SK-N-SH (cell line): ENCODE results near the gene UTP3. TPM values are rescaled to one million over a fixed set of nuclear protein-coding genes. Genes with fewer than 3 reads are reported as not detected.

Experiments
- CTCF ChIA-PET: fragments of 300-600, 350-600 bp; formaldehyde crosslinking; extraction: SDS; loops from one replicate; lab custom pipeline; 2021; lab: Yijun Ruan, JAX
- POLR2A ChIA-PET: fragments of 350-600 bp; sonication (Branson Sonifier 250); formaldehyde crosslinking; extraction: SDS; loops from one replicate; lab custom pipeline; 2020; ENCODE audit warnings: antibody characterized with exemption, inconsistent platforms; lab: Yijun Ruan, JAX
- DNase-seq: peaks from one replicate; pipeline ENCODE4 v3.0.0; 2012
- H2AFZ ChIP-seq: fragments of 200-600 bp; sonication (generic); 2 replicates; pipeline ENCODE4 v1.8.1; 2016; ENCODE audit warnings: antibody characterized with exemption, mild to moderate bottlenecking, low read depth
- H3F3A ChIP-seq: fragments of 200-600 bp; sonication (generic); replicated peaks from 2 replicates; pipeline ENCODE3; 2016; ENCODE audit warnings: antibody characterized with exemption, mild to moderate bottlenecking; ENCODE audit not compliant: insufficient read depth
- H3K27ac ChIP-seq, 2 experiments: fragments of 200-500 bp in 1 of 2; fragments of 200-600 bp in 1 of 2; sonication (Bioruptor generic) in 1 of 2; sonication (generic), shearing (Covaris generic) in 1 of 2; 2 replicates each; pipeline versions ENCODE4 v1.5.1 to v1.6.1; 2014 to 2016; ENCODE audit warnings: low read depth in 2 of 2, inconsistent platforms in 1 of 2, low read length in 1 of 2, mild to moderate bottlenecking in 1 of 2, mixed read lengths in 1 of 2
- H3K27me3 ChIP-seq: fragments of 200-600 bp; sonication (generic), shearing (Covaris generic); 2 replicates; pipeline ENCODE4 v1.6.1; 2016; ENCODE audit warnings: mixed run types; ENCODE audit not compliant: insufficient read depth
- H3K36me3 ChIP-seq, 2 experiments: fragments of 200-500 bp in 1 of 2; fragments of 200-600 bp in 1 of 2; sonication (Bioruptor generic) in 1 of 2; sonication (generic) in 1 of 2; replicated peaks in 1 of 2; 2 replicates each; pipeline versions ENCODE3 to v1.5.1; 2014 to 2016; ENCODE audit warnings: low read length in 1 of 2, mild to moderate bottlenecking in 1 of 2; ENCODE audit not compliant: insufficient read depth in 2 of 2, control insufficient read depth in 1 of 2
- H3K4me1 ChIP-seq, 2 experiments: fragments of 200-500 bp in 1 of 2; fragments of 200-600 bp in 1 of 2; sonication (Bioruptor generic) in 1 of 2; sonication (generic), shearing (Covaris generic) in 1 of 2; 2 replicates each; pipeline versions ENCODE4 v1.5.1 to v1.6.1; 2014 to 2016; ENCODE audit warnings: low read depth in 1 of 2, low read length in 1 of 2, mixed run types in 1 of 2; ENCODE audit not compliant: insufficient read depth in 2 of 2, control insufficient read depth in 1 of 2
- H3K4me2 ChIP-seq: fragments of 200-600 bp; sonication (generic), shearing (Covaris generic); 2 replicates; pipeline ENCODE4 v1.6.1; 2017; ENCODE audit warnings: mixed run types
- H3K4me3 ChIP-seq, 2 experiments: fragments of 200-500 bp in 1 of 2; fragments of 200-600 bp in 1 of 2; sonication (Bioruptor generic) in 1 of 2; sonication (generic), shearing (Covaris generic) in 1 of 2; 2 replicates each; pipeline versions ENCODE4 v1.5.1 to v1.8.1; 2014 to 2016; ENCODE audit warnings: low read depth in 2 of 2, inconsistent platforms in 1 of 2, low read length in 1 of 2, mild to moderate bottlenecking in 1 of 2, mixed read lengths in 1 of 2, moderate library complexity in 1 of 2
- H3K79me2 ChIP-seq: fragments of 200-600 bp; sonication (generic); 2 replicates; pipeline ENCODE4 v1.8.1; 2017; ENCODE audit warnings: mild to moderate bottlenecking; ENCODE audit not compliant: insufficient read depth
- H3K9ac ChIP-seq: fragments of 200-600 bp; sonication (generic); 2 replicates; pipeline ENCODE4 v1.6.1; 2017; ENCODE audit warnings: mixed run types
- H3K9me2 ChIP-seq: fragments of 200-600 bp; sonication (generic); 2 replicates; pipeline ENCODE4 v1.6.1; 2017; ENCODE audit warnings: mixed run types
- H3K9me3 ChIP-seq: fragments of 200-600 bp; sonication (generic); 2 replicates; pipeline ENCODE4 v1.6.1; 2017; ENCODE audit warnings: mixed run types, mild to moderate bottlenecking, moderate library complexity
- H4K20me1 ChIP-seq: fragments of 200-600 bp; sonication (generic); 2 replicates; pipeline ENCODE4 v1.6.1; 2017; ENCODE audit warnings: mild to moderate bottlenecking, mixed run types; ENCODE audit not compliant: insufficient read depth
- ELF1 ChIP-seq: IDR thresholded peaks from 2 replicates; pipeline ENCODE4 v1.4.0; 2012
- EP300 ChIP-seq, 2 experiments: IDR thresholded peaks; 2 replicates each; pipeline versions ENCODE4 v1.4.0 to v1.6.1; 2012; ENCODE audit warnings: borderline replicate concordance in 1 of 2, low read depth in 1 of 2, low read length in 1 of 2
- EZH2phosphoT487 ChIP-seq: fragments of 200-600 bp; sonication (generic); IDR thresholded peaks from 2 replicates; pipeline ENCODE4 v1.6.1; 2017; ENCODE audit warnings: low read depth, mixed run types, mild to moderate bottlenecking, antibody characterized with exemption, moderate library complexity, borderline replicate concordance
- FOSL2 ChIP-seq: IDR thresholded peaks from 2 replicates; pipeline ENCODE4 v1.4.0; 2012; ENCODE audit warnings: low read depth, mild to moderate bottlenecking, moderate library complexity, borderline replicate concordance
- FOXJ3 ChIP-seq: sonication (generic); formaldehyde crosslinking; IDR thresholded peaks from 2 replicates; pipeline ENCODE4 v1.5.1; 2020; ENCODE audit warnings: mild to moderate bottlenecking, missing genetic modification reagents
- FOXM1 ChIP-seq: IDR thresholded peaks from 2 replicates; pipeline ENCODE4 v1.4.0; 2012; ENCODE audit warnings: low read depth, mild to moderate bottlenecking
- JUND ChIP-seq: IDR thresholded peaks from 2 replicates; pipeline ENCODE4 v1.4.0; 2012
- MEF2A ChIP-seq: IDR thresholded peaks from 2 replicates; pipeline ENCODE4 v1.4.0; 2012; ENCODE audit warnings: low read depth, borderline replicate concordance
- NFIC ChIP-seq: IDR thresholded peaks from 2 replicates; pipeline ENCODE4 v1.4.0; 2012; ENCODE audit warnings: borderline replicate concordance
- NRF1 ChIP-seq: IDR thresholded peaks from 2 replicates; pipeline ENCODE4 v1.6.1; 2012; ENCODE audit warnings: low read depth, mild to moderate bottlenecking, low read length
- PBX3 ChIP-seq: IDR thresholded peaks from 2 replicates; pipeline ENCODE4; 2012
- POLR2AphosphoS5 ChIP-seq: IDR thresholded peaks from 2 replicates; pipeline ENCODE4 v1.6.1; 2012; ENCODE audit warnings: low read depth, low read length
- RCOR1 ChIP-seq: fragments of 150-350 bp; IDR thresholded peaks from 2 replicates; pipeline ENCODE4 v1.6.1; 2017; ENCODE audit warnings: antibody characterized with exemption, low read length
- RXRA ChIP-seq: IDR thresholded peaks from 2 replicates; pipeline ENCODE4 v1.4.0; 2012; ENCODE audit warnings: low read depth, mild to moderate bottlenecking, borderline replicate concordance
- SIN3A ChIP-seq: IDR thresholded peaks from 2 replicates; pipeline ENCODE4 v1.6.1; 2012; ENCODE audit warnings: low read depth, mild to moderate bottlenecking, low read length, moderate library complexity, borderline replicate concordance
- TAF1 ChIP-seq: IDR thresholded peaks from 2 replicates; pipeline ENCODE4 v1.6.1; 2012; ENCODE audit warnings: low read depth, mild to moderate bottlenecking, low read length, moderate library complexity, borderline replicate concordance
- TCF12 ChIP-seq: IDR thresholded peaks from 2 replicates; pipeline ENCODE4 v1.4.0; 2012
- YY1 ChIP-seq: IDR thresholded peaks from 2 replicates; pipeline ENCODE4 v1.4.0; 2012; ENCODE audit warnings: low read depth, mild to moderate bottlenecking
- WGBS: methylation state at CpG from one replicate; pipeline ENCODE4 v1.1.6; 2017; ENCODE audit warnings: low lambda C conversion rate; 5-methylcytosine and 5-hydroxymethylcytosine counted together
- polyA plus RNA-seq, 3 experiments: library from polyadenylated mRNA; depleted of rRNA; stranded (reverse); fragments of >200 nt; gene quantifications; 2 replicates each; pipeline ENCODE4 v1.2.3, GENCODE V29; 2012

UTP3 gene
- polyA plus RNA-seq, 1 of the 3 experiments (the other 2 are of a cell fraction), result 36.9 TPM

DNA sequence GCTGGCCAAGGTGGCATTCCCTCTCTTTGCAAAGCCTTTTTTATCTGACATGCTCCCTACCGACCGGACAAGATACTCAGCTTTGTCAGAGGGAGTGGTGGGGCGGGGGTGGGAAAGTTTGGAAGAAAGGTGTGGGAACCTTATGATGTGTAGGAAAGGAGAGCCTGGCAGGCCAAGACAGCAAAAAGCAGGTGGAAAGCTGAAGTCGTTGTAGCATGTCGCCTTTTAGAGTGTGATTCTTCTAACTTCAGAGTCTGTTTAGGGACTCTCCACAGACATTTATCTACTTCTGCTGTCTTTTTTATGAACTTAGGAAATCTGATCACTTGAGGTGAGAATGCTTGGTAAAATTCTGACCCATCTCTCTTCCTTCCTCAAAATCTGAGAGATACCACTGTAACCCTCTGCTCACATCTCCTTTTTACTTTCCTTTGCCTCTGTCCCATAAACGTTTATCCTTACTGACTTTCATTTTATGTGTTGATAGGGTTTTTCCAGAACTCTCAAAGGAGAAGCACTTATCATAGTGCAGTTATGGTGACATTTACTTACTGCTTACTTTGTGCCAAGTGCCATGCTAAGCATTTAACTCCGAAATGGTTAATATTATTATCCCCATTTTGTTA is 25.2 kb downstream of the UTP3 start:
- H3K27ac ChIP-seq, result no peak overlapping the region
- H3K4me1 ChIP-seq, result no peaks in the 10 kb centered on the region
- WGBS, result 93% methylated on average over 7 of the region's 7 CpGs
- no peak overlapping the region for H3K4me3 ChIP-seq
- no peak for DNase-seq
- CTCF ChIA-PET, result interaction anchor here (1.0 to 1.6 kb wide), 2 partner anchors 10 to 15 kb away, joined by 3 to 5 read pairs; no protein-coding TSS in a partner anchor
- no peak overlapping the region for H3K4me2 ChIP-seq
- no peaks in the 10 kb centered on the region for H3K36me3 ChIP-seq
- TF ChIP-seq POLR2AphosphoS5 (no peak), EP300 (IDR thresholded peaks at IDR 0.05; ENCODE audit: borderline replicate concordance in 1 of 2, low read depth in 1 of 2, low read length in 1 of 2) (no peak)
- TF ChIP-seq, all 33 proteins: peak for 0
- Histone ChIP-seq H4K20me1 (no peaks in the 10 kb centered on the region), H3K79me2 (peaks cover 67% of the 10 kb centered on the region), H3K9me3 (no peaks in the 10 kb centered on the region), H3K9ac (no peak overlapping the region), H2AFZ (no peak overlapping the region), H3K27me3 (no peaks in the 10 kb centered on the region), H3K9me2 (no peaks in the 10 kb centered on the region), H3F3A (no peaks in the 10 kb centered on the region)
- POLR2A ChIA-PET, result no interaction called here

- no peak overlapping the region for H3K4me3 ChIP-seq
- no peaks in the 10 kb centered on the region for H3F3A ChIP-seq
- POLR2A ChIA-PET, result no interaction called here
- 92% methylated on average over 5 of the region's 5 CpGs for WGBS
- H4K20me1 ChIP-seq, result no peaks in the 10 kb centered on the region
- no peak overlapping the region for H3K4me2 ChIP-seq
- no peaks in the 10 kb centered on the region for H3K9me2 ChIP-seq
- H3K36me3 ChIP-seq, result no peaks in the 10 kb centered on the region
- H3K27me3 ChIP-seq, result no peaks in the 10 kb centered on the region
- H3K9me3 ChIP-seq, result no peaks in the 10 kb centered on the region
- TF ChIP-seq RXRA, result no peak
- TF ChIP-seq FOXJ3 (CRISPR knock-in tag), result no peak
- no peak for TF ChIP-seq TCF12
- TF ChIP-seq FOSL2, result no peak
- no peak for TF ChIP-seq FOXM1
- TF ChIP-seq ELF1, result no peak
- TF ChIP-seq JUND, result no peak
- TF ChIP-seq NRF1, result no peak
- no peak for TF ChIP-seq POLR2AphosphoS5
- TF ChIP-seq, all 33 proteins: peak for 0
- H2AFZ ChIP-seq, result no peak overlapping the region
- DNase-seq, result no peak
- H3K4me1 ChIP-seq, result no peaks in the 10 kb centered on the region
- peaks cover 67% of the 10 kb centered on the region for H3K79me2 ChIP-seq
- no peak overlapping the region for H3K27ac ChIP-seq
- H3K9ac ChIP-seq, result no peak overlapping the region
- CTCF ChIA-PET, result no interaction called here
Measured at GRCh38 chr4:70714079-70714887, 26.0 kb downstream of the UTP3 start.

DNA sequence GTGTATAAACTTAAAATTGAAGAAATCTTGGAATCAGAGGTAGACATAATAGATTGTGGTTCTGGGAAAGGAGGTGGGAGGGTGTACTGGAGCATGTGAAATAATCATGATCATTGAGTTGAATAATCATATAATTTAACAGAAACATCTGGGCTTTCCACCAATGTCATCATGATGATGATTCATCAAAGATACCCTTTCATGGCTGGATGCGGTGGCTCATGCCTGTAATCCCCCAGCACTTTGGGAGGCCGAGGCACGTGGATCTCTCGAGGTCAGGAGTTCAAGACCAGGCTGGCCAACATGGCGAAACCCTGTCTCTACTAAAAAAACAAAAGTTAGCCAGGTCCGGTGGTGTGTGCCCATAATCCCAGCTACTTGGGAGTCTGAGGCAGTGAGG is 26.8 kb downstream of the UTP3 start:
- Histone ChIP-seq H3K4me1 (no peaks in the 10 kb centered on the region), H3K79me2 (peaks cover 61% of the 10 kb centered on the region), H3K9ac (no peak overlapping the region), H3K27ac (no peak overlapping the region), H3K9me3 (no peaks in the 10 kb centered on the region), H2AFZ (no peak overlapping the region), H3K9me2 (no peaks in the 10 kb centered on the region), H3K36me3 (no peaks in the 10 kb centered on the region), H3F3A (no peaks in the 10 kb centered on the region), H4K20me1 (no peaks in the 10 kb centered on the region), H3K4me3 (no peak overlapping the region), H3K4me2 (no peak overlapping the region), H3K27me3 (no peaks in the 10 kb centered on the region)
- CTCF ChIA-PET, result no interaction called here
- TF ChIP-seq FOXM1 (no peak), NRF1 (no peak), PBX3 (no peak), FOSL2 (no peak), TAF1 (no peak), JUND (no peak), SIN3A (no peak), RXRA (no peak), MEF2A (no peak), EZH2phosphoT487 (no peak), YY1 (no peak), RCOR1 (no peak), NFIC (no peak)
- POLR2A ChIA-PET, result no interaction called here
- WGBS, result 93% methylated on average over 6 of the region's 6 CpGs
- DNase-seq, result no peak
